ENCODE measurements around the gene C6orf89.
"Not testable (repeated sequence)": the region's sequence is repeated elsewhere in the genome, so short reads cannot be mapped to it uniquely, and the experiment has no call there.

DNA sequence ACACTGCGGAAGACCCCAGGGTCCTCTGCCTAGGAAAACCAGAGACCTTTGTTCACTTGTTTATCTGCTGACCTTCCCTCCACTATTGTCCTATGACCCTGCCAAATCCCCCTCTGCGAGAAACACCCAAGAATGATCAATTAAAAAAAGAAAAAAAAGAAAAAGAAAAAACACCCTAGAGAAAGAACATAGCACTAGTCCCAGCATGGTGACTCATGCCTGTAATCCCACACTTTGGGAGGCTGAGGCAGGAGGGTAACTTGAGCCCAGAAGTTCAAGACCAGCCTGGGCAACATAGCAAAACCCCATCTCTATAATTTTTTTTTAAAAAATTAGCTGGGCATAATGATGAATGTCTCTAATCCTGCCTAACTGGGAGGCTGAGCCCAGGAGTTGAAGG is 56.6 kb downstream of the C6orf89 start:
- TF ChIP-seq CHD2 (IDR thresholded peaks at IDR 0.05; ENCODE audit: low read length); NRF1 (IDR thresholded peaks at IDR 0.05; ENCODE audit: low read depth, low read length); FOSL1 (IDR thresholded peaks at IDR 0.05; ENCODE audit: insufficient read depth, low read depth, low read length); KDM4A (IDR thresholded peaks at IDR 0.05; ENCODE audit: low read depth, low read length, severe bottlenecking); EGR1 (IDR thresholded peaks at IDR 0.05; ENCODE audit: borderline replicate concordance, low read depth, low read length); EP300 (IDR thresholded peaks at IDR 0.05; ENCODE audit: borderline replicate concordance in 1 of 2, low read depth in 2 of 2, low read length in 2 of 2); SIN3A (conservative IDR thresholded peaks at IDR 0.05 in 1 of 2, IDR thresholded peaks at IDR 0.05 in 1 of 2; ENCODE audit: low read depth in 1 of 2, low read length in 2 of 2); TEAD4 (IDR thresholded peaks at IDR 0.05; ENCODE audit: low read depth, low read length); TAF1 (IDR thresholded peaks at IDR 0.05; ENCODE audit: low read depth, low read length); BCL11A (IDR thresholded peaks at IDR 0.05; ENCODE audit: low read depth in 2 of 2, low read length in 2 of 2): not testable (repeated sequence)
- TF ChIP-seq, protein P1, sequence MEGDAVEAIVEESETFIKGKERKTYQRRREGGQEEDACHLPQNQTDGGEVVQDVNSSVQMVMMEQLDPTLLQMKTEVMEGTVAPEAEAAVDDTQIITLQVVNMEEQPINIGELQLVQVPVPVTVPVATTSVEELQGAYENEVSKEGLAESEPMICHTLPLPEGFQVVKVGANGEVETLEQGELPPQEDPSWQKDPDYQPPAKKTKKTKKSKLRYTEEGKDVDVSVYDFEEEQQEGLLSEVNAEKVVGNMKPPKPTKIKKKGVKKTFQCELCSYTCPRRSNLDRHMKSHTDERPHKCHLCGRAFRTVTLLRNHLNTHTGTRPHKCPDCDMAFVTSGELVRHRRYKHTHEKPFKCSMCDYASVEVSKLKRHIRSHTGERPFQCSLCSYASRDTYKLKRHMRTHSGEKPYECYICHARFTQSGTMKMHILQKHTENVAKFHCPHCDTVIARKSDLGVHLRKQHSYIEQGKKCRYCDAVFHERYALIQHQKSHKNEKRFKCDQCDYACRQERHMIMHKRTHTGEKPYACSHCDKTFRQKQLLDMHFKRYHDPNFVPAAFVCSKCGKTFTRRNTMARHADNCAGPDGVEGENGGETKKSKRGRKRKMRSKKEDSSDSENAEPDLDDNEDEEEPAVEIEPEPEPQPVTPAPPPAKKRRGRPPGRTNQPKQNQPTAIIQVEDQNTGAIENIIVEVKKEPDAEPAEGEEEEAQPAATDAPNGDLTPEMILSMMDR (IDR thresholded peaks at IDR 0.05; ENCODE audit: control extremely low read depth in 1 of 3, insufficient read depth in 1 of 3, low read depth in 1 of 3, low read length in 3 of 3), result not testable (repeated sequence)
